HCT116 (cell line): ENCODE results near the gene MYPN. TPM values are rescaled to one million over a fixed set of nuclear protein-coding genes. Genes with fewer than 3 reads are reported as not detected.
A peak's percentile ranks its signal among the peaks of the same experiment; 100 is the strongest.

Experiments used
- ATAC-seq: fragments of 200-7000 bp; cut with Tn5 transposase; 2 replicates; pipeline ENCODE4 v1.9.1; 2020; ENCODE audit warnings: mild to moderate bottlenecking, moderate library complexity
- BruUV-seq: library from RNA; stranded (reverse); fragments of 400-500 nt; replicated peaks from 2 replicates; lab custom pipeline; 2021; lab: Mats Ljungman, UMichigan
- CTCF ChIA-PET: fragments of 300-600 bp; sonication (Branson Sonifier 250); formaldehyde crosslinking; loops from one replicate; lab custom pipeline; 2021; ENCODE audit warnings: antibody characterized with exemption; lab: Charles Lee
- POLR2A ChIA-PET: fragments of 300-600, 350-600 bp; sonication (Branson Sonifier 250); formaldehyde crosslinking; loops from one replicate; lab custom pipeline; 2021; ENCODE audit warnings: antibody characterized with exemption; lab: Charles Lee
- RAD21 ChIA-PET, 2 experiments: fragments of 300-600 bp; sonication (Branson Sonifier 250); formaldehyde crosslinking; loops; one replicate each; lab custom pipeline; 2023; ENCODE audit warnings: low total read pairs in 2 of 2; ENCODE audit not compliant: uncharacterized antibody in 2 of 2, unreplicated experiment in 2 of 2, low non-redundant PET in 1 of 2; lab: Charles Lee
- DNase-seq: peaks from one replicate; pipeline ENCODE4 v3.0.0-alpha.2; 2010; ENCODE audit warnings: low read depth, low spot score
- H2AFZ ChIP-seq: fragments of 200-600 bp; shearing (Covaris generic), sonication (generic); 2 replicates; pipeline ENCODE4 v1.6.1; 2017; ENCODE audit warnings: low read depth, mixed run types, mixed read lengths, antibody characterized with exemption, low read length; ENCODE audit not compliant: poor library complexity, severe bottlenecking
- H3K27ac ChIP-seq: 2 replicates; pipeline ENCODE4 v1.5.1; 2012; ENCODE audit warnings: low read depth, low read length
- H3K27me3 ChIP-seq: fragments of 200-600 bp; sonication (generic); 2 replicates; pipeline ENCODE4 v1.6.1; 2016; ENCODE audit warnings: mixed run types, low read length, mixed read lengths; ENCODE audit not compliant: insufficient read depth
- H3K36me3 ChIP-seq, 2 experiments: fragments of 200-500 bp in 1 of 2; fragments of 200-600 bp in 1 of 2; sonication (Bioruptor generic) in 1 of 2; sonication (generic) in 1 of 2; 2 replicates each; pipeline versions ENCODE4 v1.5.1 to v1.6.1; 2014 to 2016; ENCODE audit warnings: low read length in 2 of 2, inconsistent platforms in 1 of 2, mixed read lengths in 1 of 2, mixed run types in 1 of 2; ENCODE audit not compliant: insufficient read depth in 2 of 2, control insufficient read depth in 1 of 2
- H3K4me1 ChIP-seq, 2 experiments: fragments of 200-600 bp in 1 of 2; sonication (generic) in 1 of 2; 2 replicates each; pipeline versions ENCODE4 v1.5.1 to v1.6.1; 2012 to 2017; ENCODE audit warnings: low read length in 2 of 2, inconsistent platforms in 1 of 2, mild to moderate bottlenecking in 1 of 2, mixed read lengths in 1 of 2, mixed run types in 1 of 2, moderate library complexity in 1 of 2; ENCODE audit not compliant: insufficient read depth in 2 of 2, control insufficient read depth in 1 of 2
- H3K4me2 ChIP-seq: fragments of 200-600 bp; sonication (generic); 2 replicates; pipeline ENCODE4 v1.6.1; 2017; ENCODE audit warnings: mixed run types, low read length, mixed read lengths
- H3K4me3 ChIP-seq, 2 experiments: fragments of 200-600 bp in 1 of 2; sonication (generic) in 1 of 2; replicated peaks in 1 of 2; 2 replicates each; pipeline ENCODE4 v1.5.1; 2011 to 2016; ENCODE audit warnings: low read length in 2 of 2, control low read depth in 1 of 2, low read depth in 1 of 2, mild to moderate bottlenecking in 1 of 2, mixed read lengths in 1 of 2, mixed run types in 1 of 2
- H3K79me2 ChIP-seq: fragments of 200-600 bp; sonication (generic); 2 replicates; pipeline ENCODE4 v1.6.1; 2017; ENCODE audit warnings: mild to moderate bottlenecking, mixed run types, low read length, moderate library complexity, mixed read lengths; ENCODE audit not compliant: insufficient read depth
- H3K9ac ChIP-seq: fragments of 200-600 bp; sonication (generic); 2 replicates; pipeline ENCODE4 v1.6.1; 2016; ENCODE audit warnings: low read length, mixed read lengths
- H3K9me2 ChIP-seq: fragments of 200-600 bp; sonication (generic), shearing (Covaris generic); 2 replicates; pipeline ENCODE4 v1.6.1; 2017; ENCODE audit warnings: mixed run types, mild to moderate bottlenecking, moderate library complexity; ENCODE audit not compliant: insufficient read depth
- H3K9me3 ChIP-seq, 2 experiments: fragments of 200-500 bp in 1 of 2; fragments of 200-600 bp in 1 of 2; sonication (Bioruptor generic) in 1 of 2; sonication (generic) in 1 of 2; 2 replicates each; pipeline ENCODE4 v1.6.1; 2014 to 2017; ENCODE audit warnings: low read length in 2 of 2, mixed read lengths in 2 of 2, inconsistent platforms in 1 of 2, low read depth in 1 of 2, mild to moderate bottlenecking in 1 of 2, mixed run types in 1 of 2, moderate library complexity in 1 of 2; ENCODE audit not compliant: control insufficient read depth in 1 of 2, insufficient read depth in 1 of 2
- H4K20me1 ChIP-seq: fragments of 200-600 bp; sonication (generic), shearing (Covaris generic); 2 replicates; pipeline ENCODE4 v1.6.1; 2017; ENCODE audit warnings: mixed run types, mild to moderate bottlenecking, moderate library complexity; ENCODE audit not compliant: insufficient read depth
- CBX3 ChIP-seq: IDR thresholded peaks from 2 replicates; pipeline ENCODE4 v1.6.1; 2012; ENCODE audit warnings: low read depth
- CEBPB ChIP-seq: IDR thresholded peaks from 2 replicates; pipeline ENCODE4 v1.6.1; 2012; ENCODE audit warnings: low read depth
- EGR1 ChIP-seq: IDR thresholded peaks from 2 replicates; pipeline ENCODE4 v1.6.1; 2012; ENCODE audit warnings: low read depth
- ELF1 ChIP-seq: IDR thresholded peaks from 2 replicates; pipeline ENCODE4 v1.6.1; 2012; ENCODE audit warnings: low read depth, borderline replicate concordance
- EZH2phosphoT487 ChIP-seq: fragments of 200-600 bp; IDR thresholded peaks from 2 replicates; pipeline ENCODE4 v1.6.1; 2018; ENCODE audit warnings: antibody characterized with exemption, borderline replicate concordance
- FOSL1 ChIP-seq: IDR thresholded peaks from 2 replicates; pipeline ENCODE4 v1.6.1; 2012; ENCODE audit warnings: low read depth
- JUND ChIP-seq: IDR thresholded peaks from 2 replicates; pipeline ENCODE4 v1.6.1; 2012
- POLR2A ChIP-seq: IDR thresholded peaks from 2 replicates; pipeline ENCODE4 v1.7.0; 2011; ENCODE audit warnings: borderline replicate concordance; ENCODE audit not compliant: insufficient read depth, insufficient read length; ENCODE audit errors: extremely low read depth
- POLR2AphosphoS5 ChIP-seq: IDR thresholded peaks from 2 replicates; pipeline ENCODE4 v1.6.1; 2011; ENCODE audit warnings: mild to moderate bottlenecking, low read depth, low read length, moderate library complexity
- SIN3A ChIP-seq: IDR thresholded peaks from 2 replicates; pipeline ENCODE4 v1.6.1; 2012; ENCODE audit warnings: low read depth
- SRF ChIP-seq: IDR thresholded peaks from 2 replicates; pipeline ENCODE4 v1.6.1; 2012; ENCODE audit warnings: low read depth
- ZFX ChIP-seq: fragments of 450-650 bp; IDR thresholded peaks from 2 replicates; pipeline ENCODE4 v1.6.1; 2017
- ZNF274 ChIP-seq: fragments of 200-500 bp; sonication (Bioruptor generic); IDR thresholded peaks from 2 replicates; pipeline ENCODE4 v1.6.1; 2014; ENCODE audit warnings: mild to moderate bottlenecking, low read depth, low read length, inconsistent platforms
- intact Hi-C: fragments of 100-400 bp; cut with micrococcal nuclease; formaldehyde crosslinking; loops from 2 replicates; pipeline ENCODE4 v1.10.0; 2022
- total RNA-seq: library from RNA; stranded (reverse); gene quantifications from one replicate; pipeline ENCODE4 v1.2.1, GENCODE V29; 2021; ENCODE audit not compliant: unreplicated experiment
- TF ChIP-seq, protein P1 (sequence below): IDR thresholded peaks from 2 replicates; pipeline ENCODE4 v1.6.1; 2012
- TF ChIP-seq, protein P2 (sequence below): IDR thresholded peaks from 2 replicates; pipeline ENCODE4 v1.6.1; 2012
- TF ChIP-seq, protein P3 (sequence below): IDR thresholded peaks from 2 replicates; pipeline ENCODE4 v1.6.1; 2011; ENCODE audit warnings: mild to moderate bottlenecking, low read length, moderate library complexity; ENCODE audit not compliant: insufficient replicate concordance; ENCODE audit errors: extremely low read depth

The MYPN gene
- total RNA-seq, 1 experiment from 2014 or later = 0.34 TPM

- POLR2A ChIA-PET = interaction anchor here (0.5 kb wide), 1 partner anchor 1116 kb away, joined by 5 read pairs; no protein-coding TSS in a partner anchor
- H3K27ac ChIP-seq = peak overlapping the region; percentile 9; the same call in 1 of the 2 replicates
Observed at GRCh38 chr10:68231106-68231816, 122.0 kb downstream of the MYPN start.

DNA sequence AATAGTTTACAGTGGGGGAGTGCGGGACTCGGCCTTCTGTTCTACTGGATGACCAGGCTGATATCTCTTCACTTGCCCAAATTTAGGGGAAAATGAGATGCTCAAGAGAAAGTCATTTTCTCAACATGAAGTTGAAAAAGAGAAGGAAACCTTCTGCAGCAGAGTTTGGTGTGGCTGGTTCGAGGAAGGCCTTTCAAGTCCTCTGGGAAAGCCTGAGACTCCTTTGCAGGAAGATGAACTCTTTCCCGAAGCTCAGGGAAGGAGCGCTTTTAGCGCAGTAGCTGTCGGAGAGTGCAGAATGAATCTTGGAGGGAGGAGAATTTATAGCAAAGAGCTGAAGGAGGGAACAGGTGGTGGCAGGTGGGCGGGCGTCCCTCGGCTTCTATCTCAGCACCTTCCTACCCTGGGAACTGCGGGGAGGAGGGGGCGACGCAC lies 122.5 kb downstream of the MYPN start, which contains the start of gene ATOH7:
Gene ATOH7 (minus strand): TSS at position 297 of the 435 bp plus-strand sequence. CDS start 436 bp downstream, outside the sequence.
- Histone ChIP-seq H3K27ac (peak within 1 kb of the TSS; percentile 9; the same call in 1 of the 2 replicates), H3K4me2 (peak within 1 kb of the TSS; percentile 89), H3K9me3 (no peaks in the 10 kb centered on the region), H4K20me1 (no peaks in the 10 kb centered on the region), H3K27me3 (no peaks in the 10 kb centered on the region), H3K36me3 (no peaks in the 10 kb centered on the region), H3K79me2 (no peaks in the 10 kb centered on the region), H3K4me1 (peaks cover 5 to 13% of the 10 kb centered on the region in 2 experiments; a peak in 3 of 4 replicates), H3K9me2 (no peaks in the 10 kb centered on the region), H2AFZ (peak within 1 kb of the TSS; percentile 94), H3K9ac (peak within 1 kb of the TSS; percentile 54), H3K4me3 (peak within 1 kb of the TSS; percentile 42 to 57)
- no TSS peak for BruUV-seq
- no peak for ATAC-seq
- CTCF ChIA-PET = interaction anchor here (1.0 kb wide), 1 partner anchor 19 kb away, joined by 3 read pairs; no protein-coding TSS in a partner anchor
- POLR2A ChIA-PET = no interaction called here
- intact Hi-C loops = no loop called here
- RAD21 ChIA-PET = no interaction called here
- DNase-seq = no peak
- TF ChIP-seq ZNF274 (no peak), EZH2phosphoT487 (no peak), FOSL1 (no peak), POLR2A (no peak), SIN3A (no peak), JUND (no peak), CBX3 (no peak), SRF (no peak), ZFX (no peak), CEBPB (no peak), ELF1 (no peak), EGR1 (no peak)
- TF ChIP-seq, protein P1, sequence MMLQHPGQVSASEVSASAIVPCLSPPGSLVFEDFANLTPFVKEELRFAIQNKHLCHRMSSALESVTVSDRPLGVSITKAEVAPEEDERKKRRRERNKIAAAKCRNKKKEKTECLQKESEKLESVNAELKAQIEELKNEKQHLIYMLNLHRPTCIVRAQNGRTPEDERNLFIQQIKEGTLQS = no peak
- TF ChIP-seq, protein P2, sequence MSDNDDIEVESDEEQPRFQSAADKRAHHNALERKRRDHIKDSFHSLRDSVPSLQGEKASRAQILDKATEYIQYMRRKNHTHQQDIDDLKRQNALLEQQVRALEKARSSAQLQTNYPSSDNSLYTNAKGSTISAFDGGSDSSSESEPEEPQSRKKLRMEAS = no peak
- TF ChIP-seq, protein P3, sequence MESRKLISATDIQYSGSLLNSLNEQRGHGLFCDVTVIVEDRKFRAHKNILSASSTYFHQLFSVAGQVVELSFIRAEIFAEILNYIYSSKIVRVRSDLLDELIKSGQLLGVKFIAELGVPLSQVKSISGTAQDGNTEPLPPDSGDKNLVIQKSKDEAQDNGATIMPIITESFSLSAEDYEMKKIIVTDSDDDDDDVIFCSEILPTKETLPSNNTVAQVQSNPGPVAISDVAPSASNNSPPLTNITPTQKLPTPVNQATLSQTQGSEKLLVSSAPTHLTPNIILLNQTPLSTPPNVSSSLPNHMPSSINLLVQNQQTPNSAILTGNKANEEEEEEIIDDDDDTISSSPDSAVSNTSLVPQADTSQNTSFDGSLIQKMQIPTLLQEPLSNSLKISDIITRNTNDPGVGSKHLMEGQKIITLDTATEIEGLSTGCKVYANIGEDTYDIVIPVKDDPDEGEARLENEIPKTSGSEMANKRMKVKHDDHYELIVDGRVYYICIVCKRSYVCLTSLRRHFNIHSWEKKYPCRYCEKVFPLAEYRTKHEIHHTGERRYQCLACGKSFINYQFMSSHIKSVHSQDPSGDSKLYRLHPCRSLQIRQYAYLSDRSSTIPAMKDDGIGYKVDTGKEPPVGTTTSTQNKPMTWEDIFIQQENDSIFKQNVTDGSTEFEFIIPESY = no peak

More at GRCh38 chr10:68231106-68231816, 122.0 kb downstream of the MYPN start:
- H3K9me3 ChIP-seq = no peaks in the 10 kb centered on the region
- peak; percentile 45 for DNase-seq
- H3K4me2 ChIP-seq = peak overlapping the region; percentile 89
- peaks cover 5 to 13% of the 10 kb centered on the region in 2 experiments; a peak in 3 of 4 replicates for H3K4me1 ChIP-seq
- no peaks in the 10 kb centered on the region for H3K27me3 ChIP-seq
- H4K20me1 ChIP-seq = no peaks in the 10 kb centered on the region
- H3K9me2 ChIP-seq = no peaks in the 10 kb centered on the region
- no peaks in the 10 kb centered on the region for H3K36me3 ChIP-seq
- CTCF ChIA-PET = interaction anchor here (1.0 to 1.1 kb wide), 2 partner anchors 18 to 71 kb away, joined by 3 read pairs; no protein-coding TSS in a partner anchor
- H3K79me2 ChIP-seq = no peaks in the 10 kb centered on the region
- peak overlapping the region; percentile 42 to 57 for H3K4me3 ChIP-seq
- RAD21 ChIA-PET = no interaction called here
- no TSS peak for BruUV-seq
- peak; percentile 95 for ATAC-seq
- TF ChIP-seq SIN3A (no peak), POLR2AphosphoS5 (peak; percentile 60), EGR1 (peak; percentile 28; the same call in 1 of the 2 replicates), CBX3 (peak; percentile 71)
- TF ChIP-seq, protein P2 = peak; percentile 94
- H3K9ac ChIP-seq = peak overlapping the region; percentile 54
- peak overlapping the region; percentile 94 for H2AFZ ChIP-seq
- intact Hi-C loops = no loop called here
